ENCODE measurements around the gene ATP5F1A. TPM values are rescaled to one million over a fixed set of nuclear protein-coding genes. Genes with fewer than 3 reads are reported as not detected.
A peak's percentile ranks its signal among the peaks of the same experiment; 100 is the strongest.

The ATP5F1A gene
- total RNA-seq, 1 experiment from 2014 or later, result 597 TPM

GRCh38 chr18:46073474-46074331 lies 24.4 kb downstream of the ATP5F1A start:
- peak; percentile 52 for DNase-seq (ENCODE audit: low read depth)

GRCh38 chr18:46072959-46073358 lies 25.1 kb downstream of the ATP5F1A start:
- DNase-seq (ENCODE audit: low read depth), result no peak

- no peak for DNase-seq (ENCODE audit: low read depth)
Observed at GRCh38 chr18:46072376-46072867, 25.7 kb downstream of the ATP5F1A start.

- peak; percentile 45 for DNase-seq (ENCODE audit: low read depth)
Observed at GRCh38 chr18:46071653-46072375, 26.3 kb downstream of the ATP5F1A start, which contains the start of gene PSTPIP2. Gene PSTPIP2 (minus strand): TSS chr18:46072260. CDS start chr18:46072188, 72 bp downstream.

- no peak for DNase-seq (ENCODE audit: low read depth)
Observed at GRCh38 chr18:46070815-46071652, 27.1 kb downstream of the ATP5F1A start.

GRCh38 chr18:46070232-46070631 lies 27.9 kb downstream of the ATP5F1A start:
- DNase-seq (ENCODE audit: low read depth), result no peak

- no peak for DNase-seq (ENCODE audit: low read depth)
Observed at GRCh38 chr18:46069524-46069923, 28.6 kb downstream of the ATP5F1A start.

- no peak for DNase-seq (ENCODE audit: low read depth)
Observed at GRCh38 chr18:46068763-46069162, 29.3 kb downstream of the ATP5F1A start.

GRCh38 chr18:46067438-46068007 lies 30.6 kb downstream of the ATP5F1A start:
- DNase-seq (ENCODE audit: low read depth), result peak; percentile 24

GRCh38 chr18:46062781-46063180 lies 35.3 kb downstream of the ATP5F1A start:
- no peak for DNase-seq (ENCODE audit: low read depth)

GRCh38 chr18:46061796-46062195 lies 36.3 kb downstream of the ATP5F1A start:
- DNase-seq (ENCODE audit: low read depth), result no peak

GRCh38 chr18:46061387-46061786 lies 36.7 kb downstream of the ATP5F1A start:
- no peak for DNase-seq (ENCODE audit: low read depth)

GRCh38 chr18:46060359-46060841 lies 37.7 kb downstream of the ATP5F1A start:
- no peak for DNase-seq (ENCODE audit: low read depth)

GRCh38 chr18:46055838-46056230 lies 42.3 kb downstream of the ATP5F1A start:
- no peak for DNase-seq (ENCODE audit: low read depth)

GRCh38 chr18:46054956-46055837 lies 42.9 kb downstream of the ATP5F1A start:
- DNase-seq (ENCODE audit: low read depth), result no peak

- DNase-seq (ENCODE audit: low read depth), result peak; percentile 35
Observed at GRCh38 chr18:46053368-46054095, 44.6 kb downstream of the ATP5F1A start.

GRCh38 chr18:46051731-46052461 lies 46.2 kb downstream of the ATP5F1A start:
- peak; percentile 75 for DNase-seq (ENCODE audit: low read depth)

- no peak for DNase-seq (ENCODE audit: low read depth)
Observed at GRCh38 chr18:46050268-46050667, 47.8 kb downstream of the ATP5F1A start.

GRCh38 chr18:46048641-46049040 lies 49.5 kb downstream of the ATP5F1A start:
- no peak for DNase-seq (ENCODE audit: low read depth)
